Fibroblast of villous mesenchyme (primary cell): ENCODE measurements around the gene SGPP1. TPM values are rescaled to one million over a fixed set of nuclear protein-coding genes. Genes with fewer than 3 reads are reported as not detected.

Experiments used
- DNase-seq: peaks from one replicate; pipeline ENCODE4 v3.0.0-alpha.2; 2010; ENCODE audit warnings: low read depth
- H3K4me3 ChIP-seq: 2 replicates; pipeline ENCODE4 v1.5.1; 2011; ENCODE audit warnings: low read depth, mild to moderate bottlenecking, low read length
- CTCF ChIP-seq: IDR thresholded peaks from 2 replicates; pipeline ENCODE4 v1.5.1; 2012; ENCODE audit warnings: low read depth, mild to moderate bottlenecking, low read length; ENCODE audit not compliant: insufficient read depth
- total RNA-seq: library from RNA; depleted of rRNA; stranded (reverse); fragments of >200 nt; gene quantifications from 2 replicates; pipeline ENCODE4 v1.2.3, GENCODE V29; 2012

Gene SGPP1
- total RNA-seq, 1 donor: 31.5 TPM

- no peak for TF ChIP-seq CTCF
- no peak for DNase-seq
- peak overlapping the region; percentile 94 for H3K4me3 ChIP-seq
Measured at GRCh38 chr14:63726499-63726898, 1.4 kb downstream of the SGPP1 start.

GRCh38 chr14:63725786-63726460 lies 1.9 kb downstream of the SGPP1 start:
- no peak for DNase-seq
- no peak for TF ChIP-seq CTCF
- peak overlapping the region; percentile 94 for H3K4me3 ChIP-seq

- DNase-seq: peak; percentile 35
- no peak for TF ChIP-seq CTCF
Measured at GRCh38 chr14:63717702-63718101, 10.2 kb downstream of the SGPP1 start.

GRCh38 chr14:63715360-63715759 lies 12.5 kb downstream of the SGPP1 start:
- TF ChIP-seq CTCF: no peak
- no peak for DNase-seq
- no peak overlapping the region for H3K4me3 ChIP-seq

More at GRCh38 chr14:63717702-63718101, 10.2 kb downstream of the SGPP1 start:
- no peak overlapping the region for H3K4me3 ChIP-seq

- no peak for TF ChIP-seq CTCF
- DNase-seq: peak; percentile 74
- no peak overlapping the region for H3K4me3 ChIP-seq
Measured at GRCh38 chr14:63713764-63714163, 14.1 kb downstream of the SGPP1 start.

GRCh38 chr14:63713058-63713457 lies 14.8 kb downstream of the SGPP1 start:
- TF ChIP-seq CTCF: no peak
- DNase-seq: no peak
- no peak overlapping the region for H3K4me3 ChIP-seq

- H3K4me3 ChIP-seq: no peak overlapping the region
- no peak for TF ChIP-seq CTCF
- DNase-seq: no peak
Measured at GRCh38 chr14:63712123-63712522, 15.7 kb downstream of the SGPP1 start.
